GM12872 (cell line): Measurements from ENCODE around the gene LAMA5.

Experiments used
- TF ChIP-seq, protein P1 (sequence below): IDR thresholded peaks from 3 replicates; pipeline ENCODE4 v1.5.1; 2011; ENCODE audit warnings: low read depth, mild to moderate bottlenecking, low read length, moderate library complexity; ENCODE audit not compliant: insufficient read depth

LAMA5 gene

GRCh38 chr20:62285722-62286121 lies 81.4 kb downstream of the LAMA5 start:
- TF ChIP-seq, protein P1, sequence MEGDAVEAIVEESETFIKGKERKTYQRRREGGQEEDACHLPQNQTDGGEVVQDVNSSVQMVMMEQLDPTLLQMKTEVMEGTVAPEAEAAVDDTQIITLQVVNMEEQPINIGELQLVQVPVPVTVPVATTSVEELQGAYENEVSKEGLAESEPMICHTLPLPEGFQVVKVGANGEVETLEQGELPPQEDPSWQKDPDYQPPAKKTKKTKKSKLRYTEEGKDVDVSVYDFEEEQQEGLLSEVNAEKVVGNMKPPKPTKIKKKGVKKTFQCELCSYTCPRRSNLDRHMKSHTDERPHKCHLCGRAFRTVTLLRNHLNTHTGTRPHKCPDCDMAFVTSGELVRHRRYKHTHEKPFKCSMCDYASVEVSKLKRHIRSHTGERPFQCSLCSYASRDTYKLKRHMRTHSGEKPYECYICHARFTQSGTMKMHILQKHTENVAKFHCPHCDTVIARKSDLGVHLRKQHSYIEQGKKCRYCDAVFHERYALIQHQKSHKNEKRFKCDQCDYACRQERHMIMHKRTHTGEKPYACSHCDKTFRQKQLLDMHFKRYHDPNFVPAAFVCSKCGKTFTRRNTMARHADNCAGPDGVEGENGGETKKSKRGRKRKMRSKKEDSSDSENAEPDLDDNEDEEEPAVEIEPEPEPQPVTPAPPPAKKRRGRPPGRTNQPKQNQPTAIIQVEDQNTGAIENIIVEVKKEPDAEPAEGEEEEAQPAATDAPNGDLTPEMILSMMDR: no peak

DNA sequence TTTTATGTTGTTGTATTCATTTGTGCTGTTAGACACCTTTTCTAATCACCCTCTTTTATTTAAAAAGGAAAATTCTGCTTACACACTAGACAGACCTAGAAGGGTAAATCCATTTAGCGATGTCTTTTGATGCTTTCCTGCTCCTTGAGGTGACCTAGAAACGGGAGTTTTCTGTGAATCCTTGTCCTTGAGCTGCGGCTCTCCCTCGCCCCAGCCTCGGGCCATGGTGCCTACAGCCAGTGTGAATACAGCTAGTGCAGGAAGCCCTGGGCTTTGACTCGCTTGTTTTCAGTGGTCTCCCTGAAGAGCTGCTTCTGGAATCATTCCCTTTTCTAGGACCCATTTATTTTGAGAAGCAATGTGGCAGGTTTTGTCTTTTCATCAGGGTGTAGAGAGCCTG lies 82.0 kb downstream of the LAMA5 start:
- TF ChIP-seq, protein P1: no peak

GRCh38 chr20:62284448-62284847 lies 82.7 kb downstream of the LAMA5 start:
- TF ChIP-seq, protein P1: no peak

GRCh38 chr20:62282877-62283503 lies 84.1 kb downstream of the LAMA5 start:
- TF ChIP-seq, protein P1: no peak

- TF ChIP-seq, protein P1: no peak
Observed at GRCh38 chr20:62282103-62282502, 85.0 kb downstream of the LAMA5 start.

GRCh38 chr20:62281161-62281933 lies 85.8 kb downstream of the LAMA5 start:
- TF ChIP-seq, protein P1: no peak

DNA sequence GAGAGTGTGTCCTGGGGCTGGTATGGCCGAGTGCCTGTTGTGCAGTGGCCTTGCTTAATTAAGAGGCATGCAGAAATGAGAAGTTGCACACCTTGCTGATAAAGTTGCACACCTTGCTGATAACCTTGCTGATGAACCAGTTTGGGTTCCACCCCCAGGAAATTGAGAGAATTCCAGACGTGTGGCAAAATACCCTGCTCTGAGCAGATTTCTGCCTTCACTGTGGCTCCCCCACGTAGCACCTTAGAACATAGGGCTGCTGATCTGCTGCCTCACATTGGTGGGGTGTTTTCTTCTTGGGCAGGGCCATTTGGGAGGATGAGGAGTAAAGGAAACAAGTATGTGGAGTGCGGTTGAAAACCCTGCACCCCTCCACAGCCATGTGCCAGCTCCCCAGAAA lies 86.8 kb downstream of the LAMA5 start:
- TF ChIP-seq, protein P1: no peak
